Sciatic nerve (tissue), 2 donors: ENCODE measurements around the gene MYO18B. TPM values are rescaled to one million over a fixed set of nuclear protein-coding genes. Genes with fewer than 3 reads are reported as not detected.

ENCODE experiments used
- ATAC-seq: fragments of 200-7000 bp; cut with Tn5 transposase; one replicate; pipeline ENCODE4 v1.9.1; 2020; ENCODE audit warnings: mild to moderate bottlenecking, moderate library complexity
- DNase-seq: peaks from one replicate; pipeline ENCODE4 v3.0.0-alpha.2; 2020; ENCODE audit warnings: low spot score
- intact Hi-C: fragments of 100-400 bp; cut with DNase I; formaldehyde crosslinking; loops from one replicate; pipeline ENCODE4 v1.14.2; 2022
- total RNA-seq: library from RNA; stranded (reverse); fragmentation: NEBNext Ultra II Directional; extraction: Animal tissue kit (Norgen Biotek cat#: 25700); gene quantifications from one replicate; pipeline ENCODE4 v1.2.1, GENCODE V29; 2021
- donor health status: DM: no; HTN: no; CAD: no.
- donor health status: DM: no; HTN: no; CAD: no.

MYO18B gene
- total RNA-seq, 1 donor from 2014 or later: not detected

GRCh38 chr22:25800766-25801165, 58.8 kb downstream of the MYO18B start:
- no peak for DNase-seq
- intact Hi-C loops: no loop called here
- ATAC-seq: no peak

- DNase-seq (no peak), ATAC-seq (no peak)
- intact Hi-C loops: no loop called here
Measured at GRCh38 chr22:25802018-25802417, 60.0 kb downstream of the MYO18B start.

GRCh38 chr22:25804676-25805075, 62.7 kb downstream of the MYO18B start:
- ATAC-seq (no peak), DNase-seq (no peak)
- intact Hi-C loops: no loop called here

GRCh38 chr22:25806579-25806978, 64.6 kb downstream of the MYO18B start:
- DNase-seq (no peak), ATAC-seq (no peak)
- intact Hi-C loops: no loop called here

- intact Hi-C loops: no loop called here
- ATAC-seq (no peak), DNase-seq (no peak)
Measured at GRCh38 chr22:25814685-25815084, 72.7 kb downstream of the MYO18B start.

GRCh38 chr22:25815561-25815960, 73.6 kb downstream of the MYO18B start:
- intact Hi-C loops: no loop called here
- DNase-seq (no peak), ATAC-seq (no peak)

- intact Hi-C loops: no loop called here
- DNase-seq (no peak), ATAC-seq (no peak)
Measured at GRCh38 chr22:25816522-25817059, 74.6 kb downstream of the MYO18B start.

- no peak for DNase-seq
- no peak for ATAC-seq
- intact Hi-C loops: no loop called here
Measured at GRCh38 chr22:25817092-25817943, 75.3 kb downstream of the MYO18B start.

- DNase-seq (no peak), ATAC-seq (no peak)
Measured at GRCh38 chr22:25818541-25818940, 76.6 kb downstream of the MYO18B start.

GRCh38 chr22:25822344-25822743, 80.4 kb downstream of the MYO18B start:
- no peak for DNase-seq
- intact Hi-C loops: no loop called here
- ATAC-seq: no peak

More at GRCh38 chr22:25818541-25818940, 76.6 kb downstream of the MYO18B start:
- intact Hi-C loops: no loop called here

- DNase-seq: no peak
- intact Hi-C loops: no loop called here
- no peak for ATAC-seq
Measured at GRCh38 chr22:25823276-25823675, 81.3 kb downstream of the MYO18B start.

- DNase-seq (no peak), ATAC-seq (no peak)
- intact Hi-C loops: no loop called here
Measured at GRCh38 chr22:25824828-25825423, 82.9 kb downstream of the MYO18B start.

- ATAC-seq: no peak
Measured at GRCh38 chr22:25827415-25827814, 85.4 kb downstream of the MYO18B start.

GRCh38 chr22:25828422-25828821, 86.4 kb downstream of the MYO18B start:
- DNase-seq: no peak
- intact Hi-C loops: no loop called here
- no peak for ATAC-seq

More at GRCh38 chr22:25827415-25827814, 85.4 kb downstream of the MYO18B start:
- DNase-seq: no peak
- intact Hi-C loops: no loop called here

- intact Hi-C loops: no loop called here
- ATAC-seq: no peak
- no peak for DNase-seq
Measured at GRCh38 chr22:25829237-25829636, 87.2 kb downstream of the MYO18B start.

- no peak for DNase-seq
- intact Hi-C loops: no loop called here
- ATAC-seq: no peak
Measured at GRCh38 chr22:25829808-25830777, 88.1 kb downstream of the MYO18B start.

- ATAC-seq: no peak
- intact Hi-C loops: no loop called here
- no peak for DNase-seq
Measured at GRCh38 chr22:25833091-25833490, 91.1 kb downstream of the MYO18B start.

- no peak for ATAC-seq
- intact Hi-C loops: no loop called here
- no peak for DNase-seq
Measured at GRCh38 chr22:25833676-25834075, 91.7 kb downstream of the MYO18B start.

GRCh38 chr22:25834490-25834889, 92.5 kb downstream of the MYO18B start:
- intact Hi-C loops: no loop called here
- ATAC-seq (no peak), DNase-seq (no peak)
